Duodenal mucosa (tissue), 2 donors: ENCODE measurements around the gene RAB6A.
A peak's percentile ranks its signal among the peaks of the same experiment; 100 is the strongest.
"Not testable (repeated sequence)": the region's sequence is repeated elsewhere in the genome, so short reads cannot be mapped to it uniquely, and the experiment has no call there.

Experiments used
- H3K27ac ChIP-seq: one replicate; pipeline ENCODE4 v1.7.0; 2013; ENCODE audit warnings: low read depth, low read length
- H3K27me3 ChIP-seq, 2 donors: one replicate each; pipeline ENCODE4 v1.7.0; 2013; ENCODE audit warnings: low read length in 2 of 2, control low read depth in 1 of 2; ENCODE audit not compliant: insufficient read depth in 2 of 2, control insufficient read depth in 1 of 2
- H3K36me3 ChIP-seq, 2 donors: one replicate each; pipeline ENCODE4 v1.7.0; 2013; ENCODE audit warnings: low read length in 2 of 2, control low read depth in 1 of 2; ENCODE audit not compliant: insufficient read depth in 2 of 2, control insufficient read depth in 1 of 2
- H3K4me1 ChIP-seq, 2 donors: one replicate each; pipeline ENCODE4 v1.7.0; 2013; ENCODE audit warnings: low read length in 2 of 2, control low read depth in 1 of 2; ENCODE audit not compliant: insufficient read depth in 2 of 2, control insufficient read depth in 1 of 2
- H3K4me3 ChIP-seq, 2 donors: one replicate each; pipeline ENCODE4 v1.7.0; 2013; ENCODE audit warnings: low read length in 2 of 2, low read depth in 1 of 2
- H3K9ac ChIP-seq, 2 donors: one replicate each; pipeline ENCODE4 v1.7.0; 2013; ENCODE audit warnings: low read length in 2 of 2, low read depth in 1 of 2
- H3K9me3 ChIP-seq, 2 donors: one replicate each; pipeline ENCODE4 v1.7.0; 2013; ENCODE audit warnings: low read length in 2 of 2, control low read depth in 1 of 2; ENCODE audit not compliant: control insufficient read depth in 1 of 2

The RAB6A gene

DNA sequence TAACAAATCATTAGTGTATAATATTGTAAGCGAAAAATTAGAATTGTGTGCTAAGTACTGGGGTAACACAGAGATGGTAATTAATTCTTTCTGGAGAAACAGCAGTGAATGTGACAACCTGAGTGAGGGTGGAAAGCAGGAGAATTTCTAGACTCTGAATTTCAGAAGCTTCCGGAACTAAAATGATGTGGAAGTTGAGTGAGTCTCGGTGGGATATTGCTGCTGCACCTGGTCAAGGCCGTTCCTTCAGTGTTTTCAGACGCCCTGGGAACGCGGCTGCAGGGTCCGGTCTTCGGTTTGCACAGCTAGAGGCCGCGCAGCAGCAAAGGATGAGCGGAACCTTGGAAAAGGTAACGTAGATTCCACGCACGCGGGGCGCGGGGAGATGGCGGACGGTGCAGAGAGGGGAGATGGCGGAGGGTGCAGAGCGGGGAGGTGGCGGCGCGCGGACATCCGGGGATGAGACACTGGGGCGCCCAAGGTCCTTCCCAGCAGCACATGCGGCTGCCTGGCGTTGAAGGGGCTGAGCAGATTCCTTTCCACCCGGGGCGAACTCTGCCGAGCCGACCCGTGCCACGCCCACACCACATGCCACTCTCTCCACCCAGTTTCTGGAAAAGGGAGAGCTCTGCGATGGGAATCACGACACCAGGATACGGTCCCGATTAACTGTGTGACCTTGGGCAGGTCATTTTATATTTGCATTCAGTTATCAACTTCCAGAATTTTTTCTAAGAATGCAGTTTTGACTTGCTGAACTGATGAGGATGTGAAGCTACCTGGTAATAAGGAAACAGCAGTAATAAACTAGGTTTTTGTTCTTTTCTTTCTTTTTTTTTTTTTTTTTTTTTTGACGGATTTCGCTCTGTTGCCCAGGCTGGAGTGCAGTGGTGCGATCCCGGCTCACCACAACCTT lies 27.0 kb upstream of the RAB6A start, which contains the start of gene MRPL48:
Gene MRPL48 (plus strand): TSS at position 232 of the 916 bp plus-strand sequence. CDS start 98 bp downstream, at position 330.
- Histone ChIP-seq H3K9ac (peak within 1 kb of the TSS; percentile 83 to 88), H3K27me3 (no peaks in the 10 kb centered on the region), H3K4me3 (peak within 1 kb of the TSS; percentile 86 to 90), H3K27ac (peak within 1 kb of the TSS; percentile 92), H3K36me3 (no peaks in the 10 kb centered on the region), H3K4me1 (peaks cover 22 to 26% of the 10 kb centered on the region in 2 donors), H3K9me3 (no peaks in the 10 kb centered on the region)

DNA sequence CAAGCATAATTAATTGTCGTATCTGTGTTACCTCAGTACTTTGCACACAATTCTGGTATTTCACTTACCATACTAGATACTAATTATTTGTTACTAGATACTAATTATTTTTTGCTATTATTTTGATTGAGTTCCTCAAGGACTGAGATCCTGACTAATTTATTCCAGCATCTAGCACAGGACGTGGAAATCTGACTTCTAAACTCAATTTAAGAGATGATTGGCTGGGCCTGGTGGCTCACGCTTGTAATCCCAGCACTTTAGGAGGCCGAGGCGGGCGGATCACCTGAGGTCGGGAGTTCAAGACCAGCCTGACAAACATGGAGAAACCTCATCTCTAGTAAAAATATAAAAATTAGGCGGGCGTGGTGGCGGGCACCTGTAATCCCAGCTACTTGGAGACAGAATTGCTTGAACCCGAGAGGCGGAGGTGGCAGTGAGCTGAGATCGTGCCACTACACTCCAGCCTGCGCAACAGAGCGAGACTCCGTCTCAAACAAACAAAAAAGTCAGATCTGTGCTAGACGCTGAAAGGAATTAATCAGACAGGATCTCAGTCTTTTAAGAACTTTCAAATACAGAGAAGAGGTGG lies 26.3 kb upstream of the RAB6A start:
- H3K27ac ChIP-seq, result peak overlapping the region; percentile 92
- peaks cover 20 to 26% of the 10 kb centered on the region in 2 donors for H3K4me1 ChIP-seq
- H3K27me3 ChIP-seq, result no peaks in the 10 kb centered on the region
- no peaks in the 10 kb centered on the region for H3K36me3 ChIP-seq
- H3K9ac ChIP-seq, result peak overlapping the region; percentile 83 to 88
- H3K4me3 ChIP-seq, result peak overlapping the region; percentile 86 to 90
- H3K9me3 ChIP-seq, result no peaks in the 10 kb centered on the region

DNA sequence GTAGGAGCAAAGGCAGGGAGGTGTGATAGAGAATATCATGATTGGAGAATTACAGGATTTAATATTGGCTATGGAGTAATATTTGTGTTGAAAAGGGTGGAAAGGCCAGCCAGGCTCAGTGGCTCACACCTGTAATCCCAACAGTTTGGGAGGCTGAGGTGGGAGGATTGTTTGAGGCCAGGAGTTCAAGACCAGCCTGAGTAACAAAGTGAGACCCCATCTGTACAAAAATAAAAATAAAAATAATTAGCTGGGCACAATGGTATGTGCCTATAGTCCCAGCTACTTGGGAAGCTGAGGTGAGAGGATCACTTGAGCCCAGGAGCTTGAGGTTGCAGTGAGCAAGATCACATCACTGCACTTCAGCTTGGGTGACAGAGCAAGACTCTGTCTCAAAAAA lies 24.6 kb upstream of the RAB6A start:
- not testable (repeated sequence) for H3K4me3 ChIP-seq, H3K27ac ChIP-seq, H3K27me3 ChIP-seq, H3K36me3 ChIP-seq, H3K9ac ChIP-seq, H3K9me3 ChIP-seq
- H3K4me1 ChIP-seq, result peaks cover 18 to 26% of the 10 kb centered on the region in 2 donors

DNA sequence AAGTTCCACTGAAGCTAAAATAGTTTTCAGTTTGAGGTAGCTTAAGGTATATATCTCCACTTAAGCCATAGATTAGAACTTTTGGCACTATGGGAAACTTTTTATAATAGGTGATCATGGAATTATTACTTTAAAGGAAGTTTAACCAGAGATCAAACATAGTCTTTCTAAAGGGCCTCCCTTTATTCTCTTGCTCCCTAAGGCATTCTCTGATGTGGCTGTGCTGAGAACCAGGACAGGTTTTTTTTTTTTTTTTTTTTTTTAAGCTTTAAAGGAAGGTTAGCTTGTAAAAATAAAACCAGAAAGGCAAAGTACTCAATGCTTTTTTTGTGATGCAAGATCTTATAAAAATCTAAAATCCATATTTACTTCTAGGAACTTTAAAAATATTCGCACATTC lies 23.9 kb upstream of the RAB6A start:
- no peak overlapping the region for H3K27ac ChIP-seq
- H3K4me1 ChIP-seq, result peaks cover 18 to 26% of the 10 kb centered on the region in 2 donors
- H3K4me3 ChIP-seq, result no peak overlapping the region
- no peaks in the 10 kb centered on the region for H3K36me3 ChIP-seq
- H3K9me3 ChIP-seq, result no peaks in the 10 kb centered on the region
- H3K9ac ChIP-seq, result no peak overlapping the region
- no peaks in the 10 kb centered on the region for H3K27me3 ChIP-seq

DNA sequence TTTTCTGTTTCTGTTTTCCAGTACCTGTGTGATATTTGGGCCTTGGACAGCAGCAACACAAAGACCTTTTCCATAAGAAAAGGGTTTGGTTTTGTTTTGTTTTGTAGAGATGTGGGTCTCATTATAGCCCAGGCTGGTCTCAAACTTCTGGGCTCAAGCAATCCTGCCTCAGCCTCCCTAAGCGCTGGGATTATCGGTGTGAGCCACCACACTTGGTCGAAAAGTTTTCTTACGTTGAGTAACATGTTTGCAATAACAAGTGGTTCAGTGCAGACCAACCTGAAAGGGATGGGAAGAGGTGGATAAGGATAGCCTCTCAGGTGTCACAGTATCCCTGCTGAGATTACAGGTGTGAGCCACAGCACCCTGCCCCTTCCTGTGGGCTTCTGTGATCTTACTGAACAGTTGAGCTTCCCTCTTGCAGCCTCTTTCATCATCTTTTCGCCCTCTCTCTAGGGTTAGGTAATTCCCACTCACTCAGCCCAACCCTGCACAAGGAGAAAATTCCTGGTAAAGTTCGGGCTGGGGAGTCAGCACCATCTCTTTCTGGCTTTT lies 23.3 kb upstream of the RAB6A start:
- Histone ChIP-seq H3K27ac (no peak overlapping the region), H3K27me3 (no peaks in the 10 kb centered on the region), H3K36me3 (no peaks in the 10 kb centered on the region), H3K4me3 (no peak overlapping the region), H3K4me1 (peaks cover 17 to 24% of the 10 kb centered on the region in 2 donors), H3K9me3 (no peaks in the 10 kb centered on the region), H3K9ac (no peak overlapping the region)

DNA sequence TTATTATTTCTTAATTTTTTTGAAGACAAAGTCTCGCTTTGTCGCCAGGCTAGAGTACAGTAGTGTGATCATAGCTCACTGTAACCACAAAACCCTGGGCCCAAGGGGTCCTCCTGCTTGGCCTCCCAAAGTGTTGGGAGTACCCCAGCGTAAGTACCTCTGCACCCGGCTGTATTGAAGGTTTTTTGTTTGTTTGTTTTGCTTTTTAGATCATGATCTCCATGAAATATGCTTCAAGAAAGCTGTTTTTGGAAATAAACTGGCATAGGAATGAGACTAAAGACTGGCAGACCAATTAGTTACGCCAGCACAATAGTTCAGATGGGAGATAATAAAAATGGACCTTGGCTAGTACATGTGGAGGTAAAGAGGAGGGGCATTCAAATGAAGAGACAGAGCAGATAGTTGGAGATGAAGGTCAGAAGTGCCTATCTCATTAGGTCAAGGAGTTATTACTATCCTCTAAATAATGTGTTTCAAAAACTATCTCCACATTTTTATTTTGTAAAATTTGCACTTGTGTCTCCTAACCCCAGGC lies 22.7 kb upstream of the RAB6A start:
- Histone ChIP-seq H3K27ac (no peak overlapping the region), H3K9me3 (no peaks in the 10 kb centered on the region), H3K4me3 (no peak overlapping the region)

DNA sequence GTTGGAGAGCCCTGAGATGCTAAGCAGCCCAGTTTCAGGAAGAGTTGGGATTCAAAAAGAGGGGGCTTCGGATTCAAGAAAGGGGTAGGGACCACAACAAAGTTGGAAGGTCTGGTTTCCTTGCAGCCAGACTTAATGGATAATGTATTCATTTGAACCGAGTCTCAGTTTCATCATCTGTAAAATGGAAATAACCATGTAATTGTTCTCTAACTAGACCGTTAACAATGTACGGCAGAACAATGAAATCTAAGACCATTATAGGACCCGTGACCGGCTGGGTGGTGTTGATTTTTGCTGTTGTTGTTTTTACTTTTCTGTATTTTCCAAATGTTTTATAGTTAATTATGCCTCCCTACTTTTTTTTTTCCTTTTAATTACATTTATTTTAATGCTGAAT lies 20.4 kb upstream of the RAB6A start:
- no peaks in the 10 kb centered on the region for H3K9me3 ChIP-seq

More for the DNA sequence above, 22.7 kb upstream of the RAB6A start:
- Histone ChIP-seq H3K36me3 (no peaks in the 10 kb centered on the region), H3K9ac (peak overlapping the region; percentile 2 to 33), H3K4me1 (peaks cover 11 to 18% of the 10 kb centered on the region in 2 donors), H3K27me3 (no peaks in the 10 kb centered on the region)

DNA sequence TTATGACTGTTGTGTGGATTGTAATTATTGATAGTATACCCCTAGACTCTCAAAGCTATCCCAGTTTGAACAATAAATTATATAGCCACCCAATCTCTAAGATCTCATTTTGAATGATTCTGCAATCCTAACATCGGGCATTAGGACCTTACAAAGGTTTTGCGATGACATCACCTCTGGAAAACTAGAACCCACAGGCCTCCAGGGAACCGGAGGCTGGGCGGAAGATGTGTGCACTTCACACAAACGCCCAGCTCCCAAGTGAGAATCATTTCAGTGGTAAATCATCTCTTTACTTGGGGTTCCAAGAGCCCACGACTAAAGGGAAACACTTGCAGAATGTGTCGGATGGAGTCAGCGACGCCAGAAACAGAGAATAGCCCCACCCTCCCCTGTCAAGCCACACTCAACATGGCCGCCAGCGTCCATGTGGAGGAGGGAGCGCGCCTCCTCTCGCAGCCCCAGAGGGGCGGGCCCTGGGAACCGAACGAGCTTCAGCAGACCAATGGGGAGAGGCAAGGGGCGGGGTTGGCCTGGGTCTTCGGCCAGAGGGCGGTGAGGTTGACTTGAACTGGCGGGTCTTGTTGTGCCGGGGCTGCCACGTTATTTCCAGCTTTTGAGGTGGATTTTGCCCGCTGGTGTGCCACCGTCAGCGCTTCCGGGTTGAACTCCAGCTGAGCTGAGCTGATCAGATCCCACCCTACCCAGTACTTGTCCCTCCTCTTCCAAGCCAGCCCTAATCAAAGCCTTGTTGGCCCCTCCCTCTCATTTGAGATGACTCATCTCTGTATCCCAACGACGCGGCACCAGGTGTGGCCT lies 18.4 kb upstream of the RAB6A start:
- Histone ChIP-seq H3K9ac (peak overlapping the region; percentile 71 to 76), H3K4me3 (peak overlapping the region; percentile 77 to 78), H3K9me3 (no peaks in the 10 kb centered on the region), H3K27ac (peak overlapping the region; percentile 100), H3K27me3 (no peaks in the 10 kb centered on the region), H3K36me3 (no peaks in the 10 kb centered on the region), H3K4me1 (peaks cover 8 to 11% of the 10 kb centered on the region in 2 donors)

More for the DNA sequence above, 20.4 kb upstream of the RAB6A start:
- Histone ChIP-seq H3K9ac (no peak overlapping the region), H3K36me3 (no peaks in the 10 kb centered on the region), H3K27me3 (no peaks in the 10 kb centered on the region), H3K4me1 (peaks cover 8 to 11% of the 10 kb centered on the region in 2 donors), H3K27ac (no peak overlapping the region), H3K4me3 (no peak overlapping the region)

DNA sequence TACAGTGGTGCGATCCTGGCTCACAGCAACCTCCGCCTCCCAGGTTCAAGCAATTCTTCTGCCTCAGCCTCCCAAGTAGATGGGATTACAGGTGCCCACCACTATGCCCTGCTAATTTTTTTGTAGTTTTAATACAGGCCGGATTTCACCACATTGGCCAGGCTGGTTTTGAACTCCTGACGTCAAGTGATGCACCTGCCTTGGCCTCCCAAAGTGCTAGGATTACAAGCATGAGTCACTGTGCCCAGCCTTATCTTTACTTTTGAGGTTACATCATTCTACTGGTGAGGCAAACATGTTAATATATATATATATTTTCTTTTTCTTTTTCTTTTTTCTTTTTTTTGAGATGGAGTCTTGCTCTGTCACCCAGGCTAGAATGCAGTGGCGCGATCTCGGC lies 9.9 kb upstream of the RAB6A start:
- not testable (repeated sequence) for H3K27ac ChIP-seq, H3K27me3 ChIP-seq, H3K9me3 ChIP-seq, H3K9ac ChIP-seq, H3K4me3 ChIP-seq, H3K36me3 ChIP-seq, H3K4me1 ChIP-seq
